COR-L47 (cell line): ENCODE data around the gene MPHOSPH10.
"Not testable (repeated sequence)": the region's sequence is repeated elsewhere in the genome, so short reads cannot be mapped to it uniquely, and the experiment has no call there.

ENCODE experiments used
- DNase-seq: peaks from one replicate; lab custom pipeline; 2025; lab: John Stamatoyannopoulos, UW

The MPHOSPH10 gene

GRCh38 chr2:71178836-71179235 is 48.4 kb downstream of the MPHOSPH10 start:
- DNase-seq, result peak; percentile 51

- no peak for DNase-seq
Observed at GRCh38 chr2:71181316-71181715, 50.9 kb downstream of the MPHOSPH10 start.

DNA sequence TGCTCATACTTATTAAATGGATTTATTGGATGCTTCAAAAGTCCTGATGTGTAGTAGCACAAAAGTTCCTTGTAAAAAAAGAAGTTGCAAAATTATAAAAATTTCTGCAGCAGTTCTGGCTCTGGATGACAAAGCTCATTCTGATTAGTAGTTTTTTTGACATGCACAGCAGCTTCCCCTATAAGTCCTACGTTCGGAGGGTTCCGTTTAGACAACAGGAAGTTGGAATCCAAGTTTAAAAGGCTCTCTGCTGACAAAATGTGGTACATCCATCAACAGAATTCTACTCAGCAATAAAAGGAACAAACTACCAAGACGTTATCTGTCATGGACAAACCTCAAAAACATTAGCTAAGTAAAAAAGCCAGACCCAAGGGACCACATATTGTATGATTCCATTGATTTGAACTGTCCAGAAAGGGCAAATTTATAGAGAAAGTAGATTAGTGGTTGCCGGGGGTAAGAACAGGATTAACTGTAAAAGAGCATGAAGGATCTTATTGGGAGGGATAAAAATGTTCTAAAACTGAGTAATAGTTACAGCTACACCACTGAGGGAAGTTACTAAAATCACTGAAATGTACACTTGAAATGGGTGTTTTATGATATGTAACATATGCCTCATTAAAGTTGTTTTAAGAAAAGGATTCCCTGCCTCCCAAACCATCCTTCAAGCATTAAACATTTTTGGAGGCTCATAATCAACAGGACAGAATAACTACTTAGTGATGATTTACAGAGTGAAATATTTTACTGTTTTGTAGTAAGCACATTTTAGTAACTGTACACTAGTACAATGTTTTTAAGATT is 53.1 kb downstream of the MPHOSPH10 start:
- not testable (repeated sequence) for DNase-seq

DNA sequence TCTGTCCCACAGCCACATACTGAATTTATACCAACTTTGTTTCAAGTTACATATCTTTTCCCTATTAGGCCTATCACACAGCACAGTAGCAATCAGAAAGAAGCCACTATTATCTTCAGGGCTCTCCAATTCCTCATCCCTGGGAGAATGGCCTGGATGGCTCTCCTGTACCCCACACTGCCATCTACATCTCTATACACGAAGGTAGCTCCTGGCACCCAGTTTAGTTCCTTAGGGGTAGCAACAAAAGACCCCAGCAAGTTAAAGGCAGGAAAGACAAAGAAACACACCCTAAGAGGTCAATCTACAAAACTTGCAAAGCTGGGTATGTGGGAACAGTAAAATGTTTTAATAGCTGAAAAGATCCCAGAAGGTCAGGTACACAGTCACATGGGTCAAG is 56.5 kb downstream of the MPHOSPH10 start:
- no peak for DNase-seq

DNA sequence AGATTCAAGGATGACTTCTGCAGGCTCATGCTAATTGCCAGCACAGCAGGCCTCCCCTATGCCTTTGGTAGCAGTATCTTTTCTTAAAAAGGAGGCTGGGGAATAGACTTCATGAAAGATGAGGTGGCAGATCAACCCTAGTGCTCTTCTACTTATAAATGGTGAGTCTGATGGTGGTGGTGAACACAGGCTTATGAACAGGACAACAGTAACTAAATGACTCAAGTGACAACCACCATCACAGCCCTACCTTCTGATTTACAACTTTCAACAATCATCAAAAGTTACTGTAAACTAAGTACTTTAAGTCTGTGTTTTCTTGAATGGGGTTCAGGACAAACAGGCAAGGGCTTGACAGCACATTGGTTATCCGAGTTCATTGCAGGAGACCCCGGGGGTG is 57.2 kb downstream of the MPHOSPH10 start:
- no peak for DNase-seq

DNA sequence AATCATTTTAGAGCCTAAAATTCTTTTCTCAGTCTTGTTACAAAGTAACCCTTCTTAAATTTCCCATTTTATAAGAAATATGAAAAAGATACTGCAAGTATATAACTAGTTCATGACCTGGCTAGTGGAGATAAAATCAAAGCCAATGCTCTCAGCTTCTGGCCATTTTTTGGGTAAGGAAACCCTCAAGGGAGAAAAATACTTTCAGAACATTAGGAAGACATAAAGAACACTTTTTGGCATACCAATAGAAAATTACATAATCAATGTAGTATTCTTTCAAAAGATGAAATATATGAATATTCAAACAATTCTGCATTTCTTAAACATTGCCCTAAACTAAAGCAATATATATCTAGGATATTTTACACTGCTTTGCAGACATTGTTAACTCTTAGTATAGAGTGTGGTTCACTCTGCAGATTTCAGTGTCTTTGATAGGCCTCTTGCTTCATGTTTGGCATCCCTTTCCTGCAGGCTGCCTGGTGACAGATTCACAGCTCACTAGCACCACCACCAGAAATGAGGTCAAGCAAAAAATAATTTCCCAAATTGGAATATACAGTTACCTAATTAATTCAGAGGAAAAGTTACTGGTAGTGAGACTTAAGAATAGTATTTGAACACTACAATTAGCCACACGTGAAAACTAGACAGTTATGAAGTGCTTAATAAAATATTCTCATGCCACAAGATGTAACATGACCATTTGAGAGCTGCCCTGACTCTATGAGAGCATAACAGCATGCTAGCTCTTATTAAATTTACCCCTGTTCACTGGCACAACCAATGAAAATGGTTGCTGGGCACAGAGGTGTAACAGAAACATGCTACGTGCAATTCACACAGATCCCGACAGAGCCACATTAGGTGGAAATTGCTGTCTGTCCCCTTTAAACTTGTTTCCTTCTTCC is 60.5 kb downstream of the MPHOSPH10 start:
- no peak for DNase-seq

DNA sequence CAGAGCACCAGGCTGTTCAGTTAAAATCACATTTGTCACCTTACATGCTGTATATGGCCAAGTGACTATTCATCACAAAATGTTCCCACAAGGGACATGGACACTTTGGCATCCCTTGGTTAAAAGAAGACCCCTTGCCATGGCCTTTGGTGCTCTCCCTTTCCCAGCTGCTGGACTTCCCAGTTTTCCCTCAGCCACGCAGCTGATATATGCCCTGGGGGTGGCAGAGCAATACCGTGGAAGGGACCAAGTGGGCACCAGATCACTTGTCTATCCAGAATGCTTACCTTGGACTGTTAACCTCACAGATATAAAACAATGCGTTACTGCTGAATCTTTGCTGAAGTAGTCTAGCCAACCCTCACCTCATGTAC is 61.1 kb downstream of the MPHOSPH10 start:
- no peak for DNase-seq
